Subcutaneous abdominal adipose tissue (tissue), 5 donors: ENCODE data around the gene SH3BGR.

Source experiments
- H3K27ac ChIP-seq: one replicate; pipeline ENCODE4 v1.7.0; 2013; ENCODE audit warnings: low read depth, mild to moderate bottlenecking, inconsistent platforms, low read length, moderate library complexity
- H3K27me3 ChIP-seq, 5 donors: one replicate each; pipeline ENCODE4 v1.7.0; 2013; ENCODE audit warnings: low read length in 5 of 5, inconsistent platforms in 1 of 5; ENCODE audit not compliant: control insufficient read depth in 5 of 5, insufficient read depth in 4 of 5
- H3K36me3 ChIP-seq, 5 donors: one replicate each; pipeline ENCODE4 v1.7.0; 2013; ENCODE audit warnings: low read length in 5 of 5; ENCODE audit not compliant: control insufficient read depth in 5 of 5, insufficient read depth in 5 of 5
- H3K4me1 ChIP-seq, 5 donors: one replicate each; pipeline ENCODE4 v1.7.0; 2013; ENCODE audit warnings: low read length in 5 of 5, mild to moderate bottlenecking in 3 of 5, moderate library complexity in 1 of 5; ENCODE audit not compliant: control insufficient read depth in 5 of 5, insufficient read depth in 5 of 5
- H3K4me3 ChIP-seq, 5 donors: one replicate each; pipeline ENCODE4 v1.7.0; 2013; ENCODE audit warnings: low read length in 5 of 5, low read depth in 1 of 5
- H3K9ac ChIP-seq, 5 donors: one replicate each; pipeline ENCODE4 v1.7.0; 2013; ENCODE audit warnings: low read length in 5 of 5, mild to moderate bottlenecking in 4 of 5, moderate library complexity in 3 of 5
- H3K9me3 ChIP-seq, 5 donors: one replicate each; pipeline ENCODE4 v1.7.0; 2013; ENCODE audit warnings: low read length in 5 of 5; ENCODE audit not compliant: control insufficient read depth in 5 of 5
- donor health status: healthy.
- donor health status: healthy.
- donor health status: healthy.
- donor health status: healthy.
- donor health status: healthy.

SH3BGR gene

DNA sequence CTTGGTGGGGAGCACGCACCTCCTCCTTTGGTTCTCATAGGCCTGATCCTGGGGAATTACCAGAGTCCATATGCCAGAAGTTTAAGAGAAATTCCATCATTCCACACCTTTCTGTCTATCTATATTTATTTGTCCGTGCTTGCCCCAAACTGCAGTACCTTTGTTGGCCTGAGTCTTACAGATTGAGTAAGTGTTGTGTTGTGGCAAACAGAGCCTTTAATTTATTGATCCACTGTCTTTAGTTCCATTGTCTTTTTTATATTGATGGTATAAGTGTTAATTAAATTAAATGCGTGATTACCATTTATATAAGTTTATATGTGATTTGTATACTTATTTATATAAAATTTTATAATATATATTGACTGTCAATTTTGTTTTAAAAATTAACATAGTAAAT, 4.9 kb downstream of the SH3BGR start:
- Histone ChIP-seq H3K9me3 (no peaks in the 10 kb centered on the region), H3K27me3 (no peaks in the 10 kb centered on the region), H3K36me3 (no peaks in the 10 kb centered on the region), H3K27ac (no peak overlapping the region), H3K4me1 (peaks cover 0 to 7% (median 4%) of the 10 kb centered on the region in 5 donors), H3K9ac (no peak overlapping the region), H3K4me3 (no peak overlapping the region)

GRCh38 chr21:39461419-39461818, 9.6 kb downstream of the SH3BGR start:
- Histone ChIP-seq H3K36me3 (no peaks in the 10 kb centered on the region), H3K27me3 (no peaks in the 10 kb centered on the region), H3K9ac (no peak overlapping the region), H3K4me3 (no peak overlapping the region), H3K4me1 (no peaks in the 10 kb centered on the region), H3K9me3 (no peaks in the 10 kb centered on the region), H3K27ac (no peak overlapping the region)

DNA sequence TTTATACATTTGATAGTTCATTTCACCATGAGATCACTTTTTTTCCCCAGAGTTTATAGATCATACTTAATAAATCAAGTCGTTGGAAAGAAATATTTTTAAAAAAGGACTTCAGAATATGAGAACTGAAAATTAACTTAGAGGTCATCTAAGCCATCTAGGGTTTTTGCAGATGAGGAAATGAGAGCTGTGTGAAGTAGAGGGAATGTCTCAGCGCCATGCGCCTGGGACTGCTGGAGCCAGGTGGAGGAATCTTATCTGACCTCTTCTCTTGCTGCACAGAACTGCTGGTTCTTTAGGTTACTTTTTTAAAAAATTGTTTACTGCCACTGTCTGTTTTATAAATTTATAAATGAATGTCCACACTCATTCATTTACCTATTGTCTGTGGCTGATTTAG, 11.5 kb downstream of the SH3BGR start:
- H3K27me3 ChIP-seq: no peaks in the 10 kb centered on the region
- H3K9ac ChIP-seq: no peak overlapping the region
- no peaks in the 10 kb centered on the region for H3K9me3 ChIP-seq
- H3K36me3 ChIP-seq: no peaks in the 10 kb centered on the region
- no peaks in the 10 kb centered on the region for H3K4me1 ChIP-seq
- H3K4me3 ChIP-seq: no peak overlapping the region
- no peak overlapping the region for H3K27ac ChIP-seq

DNA sequence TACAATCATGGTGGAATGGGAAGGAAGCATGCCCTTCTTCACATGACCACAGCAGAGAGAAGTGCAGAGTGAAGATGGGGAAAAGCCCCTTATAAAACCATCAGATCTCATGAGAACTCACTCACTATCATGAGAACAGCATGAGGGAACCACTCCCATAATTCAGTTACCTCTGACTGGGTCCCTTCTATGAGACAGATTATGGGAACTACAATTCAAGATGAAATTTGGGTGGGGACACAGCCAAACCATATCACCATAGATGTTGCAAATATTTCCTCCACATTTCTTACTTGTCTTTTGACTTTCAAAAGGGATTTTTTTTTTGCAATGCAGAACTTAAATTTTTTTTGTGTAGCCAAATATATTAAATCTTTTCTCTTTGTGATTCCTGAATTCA, 14.8 kb downstream of the SH3BGR start:
- H3K27me3 ChIP-seq: no peaks in the 10 kb centered on the region
- no peaks in the 10 kb centered on the region for H3K9me3 ChIP-seq
- H3K27ac ChIP-seq: no peak overlapping the region
- no peaks in the 10 kb centered on the region for H3K4me1 ChIP-seq
- no peak overlapping the region for H3K9ac ChIP-seq
- no peaks in the 10 kb centered on the region for H3K36me3 ChIP-seq
- no peak overlapping the region for H3K4me3 ChIP-seq

DNA sequence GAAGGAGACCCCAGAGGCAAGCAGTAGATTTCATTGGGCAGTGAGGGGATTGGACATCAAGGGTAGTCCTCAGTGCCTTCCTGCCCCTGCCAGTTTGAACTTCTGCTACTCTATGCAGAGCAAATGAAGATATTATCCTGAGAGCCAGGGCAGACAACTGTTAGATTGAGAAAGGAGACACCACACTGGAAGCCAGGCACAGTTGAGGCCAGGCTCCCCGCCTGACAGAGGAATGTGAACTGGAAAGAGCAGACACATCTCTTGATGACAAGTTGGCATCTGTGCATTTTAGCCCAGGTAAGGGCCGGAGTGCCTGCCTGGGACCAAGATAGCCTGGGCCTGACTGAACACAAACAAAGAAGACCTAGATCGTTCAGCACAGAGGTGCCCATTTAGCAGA, 16.0 kb downstream of the SH3BGR start:
- no peaks in the 10 kb centered on the region for H3K27me3 ChIP-seq
- no peak overlapping the region for H3K27ac ChIP-seq
- H3K4me1 ChIP-seq: peaks cover 0 to 5% (median 0%) of the 10 kb centered on the region in 5 donors
- H3K9me3 ChIP-seq: no peaks in the 10 kb centered on the region
- no peaks in the 10 kb centered on the region for H3K36me3 ChIP-seq
- H3K9ac ChIP-seq: no peak overlapping the region
- no peak overlapping the region for H3K4me3 ChIP-seq

- H3K4me1 ChIP-seq: peaks cover 0 to 8% (median 0%) of the 10 kb centered on the region in 5 donors
- no peaks in the 10 kb centered on the region for H3K9me3 ChIP-seq
- H3K27ac ChIP-seq: no peak overlapping the region
- H3K36me3 ChIP-seq: no peaks in the 10 kb centered on the region
- H3K27me3 ChIP-seq: no peaks in the 10 kb centered on the region
- H3K4me3 ChIP-seq: no peak overlapping the region
- no peak overlapping the region for H3K9ac ChIP-seq
Observed at GRCh38 chr21:39468559-39468958, 16.8 kb downstream of the SH3BGR start.

GRCh38 chr21:39471598-39471997, 19.8 kb downstream of the SH3BGR start:
- peaks cover 0 to 8% (median 0%) of the 10 kb centered on the region in 5 donors for H3K4me1 ChIP-seq
- H3K27me3 ChIP-seq: no peaks in the 10 kb centered on the region
- H3K27ac ChIP-seq: no peak overlapping the region
- no peak overlapping the region for H3K4me3 ChIP-seq
- peaks cover 0 to 6% (median 0%) of the 10 kb centered on the region in 5 donors for H3K36me3 ChIP-seq
- H3K9me3 ChIP-seq: no peaks in the 10 kb centered on the region
- H3K9ac ChIP-seq: no peak overlapping the region

DNA sequence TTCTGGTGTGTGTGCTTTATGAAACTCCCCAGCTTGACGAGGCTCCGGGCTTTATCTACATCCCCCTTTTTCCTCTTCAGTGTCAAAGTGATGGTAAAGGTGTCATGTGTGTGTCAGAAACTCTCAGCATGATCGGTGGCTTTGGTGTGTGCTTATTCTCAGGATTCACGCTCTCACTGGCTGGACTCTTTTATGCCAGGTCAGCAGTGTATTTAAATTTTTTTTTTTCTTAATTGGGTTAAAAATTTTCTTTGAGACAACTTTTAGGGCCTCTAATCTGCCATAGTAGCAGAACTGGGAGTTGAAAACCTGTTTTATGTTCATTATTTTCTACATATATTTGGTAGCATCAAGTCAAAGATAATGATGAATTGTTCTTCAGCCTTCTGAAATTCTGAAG, 21.0 kb downstream of the SH3BGR start:
- peaks cover 0 to 8% (median 0%) of the 10 kb centered on the region in 5 donors for H3K4me1 ChIP-seq
- H3K4me3 ChIP-seq: no peak overlapping the region
- no peak overlapping the region for H3K27ac ChIP-seq

DNA sequence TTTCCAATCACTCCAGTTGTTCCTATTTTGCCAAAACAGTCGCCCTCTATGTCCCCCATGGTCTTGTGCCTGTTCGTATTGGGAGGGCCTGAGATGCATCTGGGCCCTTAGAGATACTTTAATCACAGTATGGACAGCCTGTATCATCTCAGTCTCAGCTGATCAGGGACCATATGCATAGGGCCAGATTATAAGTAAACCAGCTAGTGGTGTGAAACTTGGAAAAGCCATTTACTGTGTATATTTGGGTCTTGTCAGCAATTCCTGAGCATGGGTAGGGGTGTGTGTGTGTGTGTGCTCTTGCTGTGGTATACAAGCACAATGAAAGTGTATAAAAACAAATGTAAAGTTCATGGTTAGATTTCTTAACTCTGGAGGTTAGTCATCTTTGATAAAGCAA, 22.8 kb downstream of the SH3BGR start:
- Histone ChIP-seq H3K4me1 (peaks cover 0 to 8% (median 0%) of the 10 kb centered on the region in 5 donors), H3K9me3 (no peaks in the 10 kb centered on the region), H3K9ac (no peak overlapping the region), H3K4me3 (no peak overlapping the region), H3K27me3 (no peaks in the 10 kb centered on the region), H3K36me3 (peaks cover 0 to 6% (median 0%) of the 10 kb centered on the region in 5 donors), H3K27ac (no peak overlapping the region)

More for the DNA sequence above, 21.0 kb downstream of the SH3BGR start:
- H3K27me3 ChIP-seq: no peaks in the 10 kb centered on the region
- H3K9me3 ChIP-seq: no peaks in the 10 kb centered on the region
- H3K9ac ChIP-seq: no peak overlapping the region
- peaks cover 0 to 6% (median 0%) of the 10 kb centered on the region in 5 donors for H3K36me3 ChIP-seq

DNA sequence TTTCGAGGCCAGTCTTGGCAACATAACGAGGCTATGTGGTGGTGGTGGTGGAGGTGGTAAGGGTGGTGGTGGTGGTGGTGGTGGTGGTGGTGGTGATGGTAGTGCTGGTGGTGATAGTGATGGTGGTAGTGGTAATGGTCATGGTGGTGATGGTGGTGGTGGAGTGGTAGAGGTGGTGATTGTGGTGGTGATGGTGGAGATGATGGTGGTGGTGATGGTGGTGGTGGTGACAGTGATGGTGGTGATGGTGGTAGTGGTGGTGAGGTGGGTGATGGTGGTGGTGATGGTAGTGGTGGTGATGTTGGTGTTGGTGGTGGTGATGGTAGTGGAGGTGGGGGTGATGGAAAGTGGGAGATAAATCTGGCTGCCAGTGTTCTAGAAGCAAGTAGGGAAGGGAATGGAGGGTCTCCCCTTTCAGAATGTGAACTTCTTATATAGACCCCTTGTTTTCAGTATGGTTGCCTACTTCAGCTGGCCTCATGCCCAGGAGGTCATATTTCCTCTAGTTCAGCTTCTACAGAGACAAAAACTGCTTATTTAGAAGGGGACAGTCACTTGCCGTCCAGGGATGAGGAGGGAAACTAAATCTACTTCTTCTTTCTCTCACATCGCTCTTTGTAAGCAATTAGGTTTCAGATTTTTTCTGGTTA, 27.5 kb downstream of the SH3BGR start:
- H3K27ac ChIP-seq: no peak overlapping the region
- H3K9ac ChIP-seq: no peak overlapping the region
- H3K27me3 ChIP-seq: no peaks in the 10 kb centered on the region
- H3K4me3 ChIP-seq: no peak overlapping the region
- peaks cover 0 to 6% (median 0%) of the 10 kb centered on the region in 5 donors for H3K36me3 ChIP-seq
- H3K9me3 ChIP-seq: no peaks in the 10 kb centered on the region
- peaks cover 0 to 16% (median 6%) of the 10 kb centered on the region in 5 donors for H3K4me1 ChIP-seq
